H9 (cell line): ENCODE measurements around the gene HMGN4. TPM values are rescaled to one million over a fixed set of nuclear protein-coding genes. Genes with fewer than 3 reads are reported as not detected.

Source experiments
- DNase-seq: peaks from one replicate; pipeline ENCODE4 v3.0.0-alpha.2; 2017
- H2AFZ ChIP-seq: one replicate; pipeline ENCODE4 v1.6.1; 2013; ENCODE audit warnings: mild to moderate bottlenecking, low read length, control low read depth, moderate library complexity
- H2AK5ac ChIP-seq: 2 replicates; pipeline ENCODE4 v1.6.1; 2013; ENCODE audit warnings: low read length, control low read depth, mixed read lengths; ENCODE audit not compliant: insufficient read length
- H2BK120ac ChIP-seq: one replicate; pipeline ENCODE4 v1.6.1; 2013; ENCODE audit warnings: low read depth, mild to moderate bottlenecking, low read length, control low read depth, inconsistent platforms; ENCODE audit not compliant: poor library complexity, severe bottlenecking
- H2BK12ac ChIP-seq: 2 replicates; pipeline ENCODE4 v1.6.1; 2013; ENCODE audit warnings: low read length, control low read depth, mixed read lengths, low read depth; ENCODE audit not compliant: insufficient read length
- H2BK15ac ChIP-seq: 2 replicates; pipeline ENCODE4 v1.6.1; 2013; ENCODE audit warnings: low read depth, low read length, control low read depth
- H2BK20ac ChIP-seq: one replicate; pipeline ENCODE4 v1.6.1; 2013; ENCODE audit warnings: low read depth, mild to moderate bottlenecking, low read length, control low read depth, inconsistent platforms; ENCODE audit not compliant: poor library complexity, severe bottlenecking
- H2BK5ac ChIP-seq: 2 replicates; pipeline ENCODE4 v1.6.1; 2013; ENCODE audit warnings: low read length, control low read depth, mixed read lengths; ENCODE audit not compliant: insufficient read length
- H3K14ac ChIP-seq: 2 replicates; pipeline ENCODE4 v1.6.1; 2013; ENCODE audit warnings: low read length, control low read depth; ENCODE audit not compliant: insufficient read depth
- H3K18ac ChIP-seq: 2 replicates; pipeline ENCODE4 v1.6.1; 2013; ENCODE audit warnings: low read depth, mild to moderate bottlenecking, mixed read lengths, low read length, control low read depth; ENCODE audit not compliant: insufficient read length
- H3K23ac ChIP-seq: 2 replicates; pipeline ENCODE4 v1.6.1; 2013; ENCODE audit warnings: low read length, control low read depth, mixed read lengths, low read depth; ENCODE audit not compliant: insufficient read length
- H3K23me2 ChIP-seq: 2 replicates; pipeline ENCODE4 v1.6.1; 2013; ENCODE audit warnings: low read depth, mild to moderate bottlenecking, mixed read lengths, low read length, control low read depth; ENCODE audit not compliant: insufficient read length, poor library complexity, severe bottlenecking
- H3K27ac ChIP-seq: 2 replicates; pipeline ENCODE4 v1.5.1; 2013; ENCODE audit warnings: low read length, control low read depth, mixed read lengths, low read depth; ENCODE audit not compliant: insufficient read length
- H3K27me3 ChIP-seq: 2 replicates; pipeline ENCODE4 v1.6.1; 2013; ENCODE audit warnings: low read length, control low read depth, inconsistent platforms; ENCODE audit not compliant: insufficient read depth
- H3K4ac ChIP-seq: 2 replicates; pipeline ENCODE4 v1.6.1; 2013; ENCODE audit warnings: low read depth, mild to moderate bottlenecking, control low read depth, inconsistent platforms, low read length, moderate library complexity
- H3K4me1 ChIP-seq: 2 replicates; pipeline ENCODE4 v1.6.1; 2013; ENCODE audit warnings: low read length, control low read depth, inconsistent platforms; ENCODE audit not compliant: insufficient read depth
- H3K4me2 ChIP-seq: 2 replicates; pipeline ENCODE4 v1.6.1; 2013; ENCODE audit warnings: low read length, control low read depth, mixed read lengths; ENCODE audit not compliant: insufficient read length, insufficient read depth
- H3K56ac ChIP-seq: 2 replicates; pipeline ENCODE4 v1.6.1; 2013; ENCODE audit warnings: low read depth, mild to moderate bottlenecking, mixed read lengths, low read length, control low read depth; ENCODE audit not compliant: insufficient read length
- H3K79me1 ChIP-seq: 2 replicates; pipeline ENCODE4 v1.6.1; 2013; ENCODE audit warnings: low read depth, mild to moderate bottlenecking, moderate library complexity, low read length, control low read depth, inconsistent platforms; ENCODE audit not compliant: insufficient read depth, poor library complexity, severe bottlenecking
- H3K79me2 ChIP-seq: 2 replicates; pipeline ENCODE4 v1.6.1; 2013; ENCODE audit warnings: low read length, control low read depth, inconsistent platforms; ENCODE audit not compliant: insufficient read depth
- H3K9ac ChIP-seq: 2 replicates; pipeline ENCODE4 v1.6.1; 2013; ENCODE audit warnings: low read length, control low read depth, mixed read lengths; ENCODE audit not compliant: insufficient read length; ENCODE audit errors: extremely low read depth
- H3K9me3 ChIP-seq: one replicate; pipeline ENCODE4 v1.6.1; 2013; ENCODE audit warnings: low read depth, low read length, inconsistent platforms; ENCODE audit not compliant: control insufficient read depth
- H3T11ph ChIP-seq: one replicate; pipeline ENCODE4 v1.6.1; 2013; ENCODE audit warnings: mild to moderate bottlenecking, low read length, control low read depth, inconsistent platforms
- H4K20me1 ChIP-seq: one replicate; pipeline ENCODE4 v1.6.1; 2013; ENCODE audit not compliant: control insufficient read depth, insufficient read length, insufficient read depth
- H4K5ac ChIP-seq: 2 replicates; pipeline ENCODE4 v1.6.1; 2013; ENCODE audit warnings: low read depth, mild to moderate bottlenecking, mixed read lengths, low read length, control low read depth; ENCODE audit not compliant: insufficient read length
- H4K8ac ChIP-seq: replicated peaks from 2 replicates; pipeline ENCODE4 v1.6.1; 2013; ENCODE audit warnings: low read length, control low read depth, mixed read lengths, low read depth; ENCODE audit not compliant: insufficient read length
- H4K91ac ChIP-seq: 2 replicates; pipeline ENCODE4 v1.6.1; 2013; ENCODE audit warnings: low read depth, mild to moderate bottlenecking, moderate library complexity, mixed read lengths, low read length, control low read depth; ENCODE audit not compliant: insufficient read length
- H3K27ac Mint-ChIP-seq, 3 experiments: 2 replicates in 2 of 3; 3 replicates in 1 of 3; pipeline ENCODE4 v1.8.0; 2020 to 2021; ENCODE audit warnings: mixed read lengths in 3 of 3, mild to moderate bottlenecking in 1 of 3, moderate library complexity in 1 of 3
- H3K27me3 Mint-ChIP-seq: 2 replicates; pipeline ENCODE4 v1.8.0; 2021; ENCODE audit warnings: low read depth, mild to moderate bottlenecking, moderate library complexity, mixed read lengths
- H3K36me3 Mint-ChIP-seq, 3 experiments: 2 replicates in 2 of 3; 3 replicates in 1 of 3; pipeline ENCODE4 v1.8.0; 2020 to 2021; ENCODE audit warnings: low read depth in 3 of 3, mixed read lengths in 3 of 3; ENCODE audit not compliant: insufficient read depth in 1 of 3
- H3K4me1 Mint-ChIP-seq, 2 experiments: 2 replicates each; pipeline ENCODE4 v1.8.0; 2020; ENCODE audit warnings: mixed read lengths in 2 of 2
- H3K4me3 Mint-ChIP-seq, 2 experiments: 2 replicates in 1 of 2; 3 replicates in 1 of 2; pipeline ENCODE4 v1.8.0; 2020 to 2021; ENCODE audit warnings: mild to moderate bottlenecking in 2 of 2, mixed read lengths in 2 of 2, moderate library complexity in 1 of 2
- H3K9me3 Mint-ChIP-seq, 2 experiments: 2 replicates in 1 of 2; 3 replicates in 1 of 2; pipeline ENCODE4 v1.8.0; 2020; ENCODE audit warnings: mild to moderate bottlenecking in 2 of 2, mixed read lengths in 2 of 2, moderate library complexity in 1 of 2
- CTCF ChIP-seq: fragments of 200-600 bp; sonication (generic); conservative IDR thresholded peaks from 3 replicates; pipeline ENCODE4 v1.8.0; 2021; ENCODE audit warnings: antibody characterized with exemption, mild to moderate bottlenecking
- WGBS: extraction: QIAGEN DNeasy Blood & Tissue Kit; methylation state at CpG from one replicate; pipeline ENCODE4 v1.1.7; 2013; ENCODE audit warnings: missing lambda C conversion rate, low lambda C conversion rate, mixed read lengths; ENCODE audit not compliant: insufficient read length; ENCODE audit errors: extremely low coverage; 5-methylcytosine and 5-hydroxymethylcytosine counted together
- total RNA-seq: library from RNA; stranded (reverse); gene quantifications from 2 replicates; pipeline ENCODE4 v1.2.1, GENCODE V29; 2021

Gene HMGN4
- total RNA-seq, 1 experiment from 2014 or later, result 50.4 TPM

- H3T11ph ChIP-seq, result no peak overlapping the region
- H3K23ac ChIP-seq, result no peak overlapping the region
- no peak overlapping the region for H2BK12ac ChIP-seq
- H2BK120ac ChIP-seq, result no peak overlapping the region
- peak; percentile 76 for DNase-seq
- Mint-ChIP-seq H3K4me1 (peaks cover 12 to 17% of the 10 kb centered on the region in 2 experiments), H3K27me3 (peaks cover 4% of the 10 kb centered on the region), H3K9me3 (peaks cover 0 to 3% of the 10 kb centered on the region in 2 experiments; a peak in 2 of 5 replicates), H3K27ac (no peak overlapping the region), H3K36me3 (no peaks in the 10 kb centered on the region; a peak in 1 of 7 replicates), H3K4me3 (no peak overlapping the region)
- no peak overlapping the region for H3K9ac ChIP-seq
- no peak overlapping the region for H3K4ac ChIP-seq
- H3K27ac ChIP-seq, result no peak overlapping the region
- H4K8ac ChIP-seq, result no peak overlapping the region
- H3K14ac ChIP-seq, result no peak overlapping the region
- no peak overlapping the region for H2BK20ac ChIP-seq
- peak overlapping the region; percentile 72 for H3K4me2 ChIP-seq
- WGBS, result no CpG with 5 or more reads among the region's 13 CpGs
- H3K9me3 ChIP-seq, result no peaks in the 10 kb centered on the region
- H2BK5ac ChIP-seq, result no peak overlapping the region
- H4K91ac ChIP-seq, result no peak overlapping the region
- H3K79me1 ChIP-seq, result no peaks in the 10 kb centered on the region
- H3K23me2 ChIP-seq, result peaks cover 22% of the 10 kb centered on the region
- no peak overlapping the region for H2BK15ac ChIP-seq
- H2AK5ac ChIP-seq, result no peak overlapping the region
- H3K56ac ChIP-seq, result no peak overlapping the region
- no peaks in the 10 kb centered on the region for H3K27me3 ChIP-seq
- H4K20me1 ChIP-seq, result no peaks in the 10 kb centered on the region
- H3K4me1 ChIP-seq, result no peaks in the 10 kb centered on the region
- peak overlapping the region; percentile 66 for H2AFZ ChIP-seq
- no peak overlapping the region for H4K5ac ChIP-seq
- no peaks in the 10 kb centered on the region for H3K79me2 ChIP-seq
- TF ChIP-seq CTCF, result no peak
- H3K18ac ChIP-seq, result no peak overlapping the region
Observed at GRCh38 chr6:26553264-26553634, 15.1 kb downstream of the HMGN4 start.
